Lower lobe of right lung (tissue), 2 donors: ENCODE measurements around the gene SIM1. TPM values are rescaled to one million over a fixed set of nuclear protein-coding genes. Genes with fewer than 3 reads are reported as not detected.

ENCODE experiments used
- ATAC-seq, 2 donors: fragments of 200-7000 bp; cut with Tn5 transposase; one replicate each; pipeline ENCODE4 v1.9.1; 2020 to 2022; ENCODE audit warnings: mild to moderate bottlenecking in 2 of 2, moderate library complexity in 2 of 2
- DNase-seq: peaks from one replicate; pipeline ENCODE4 v3.0.0-alpha.2; 2020
- H3K27ac ChIP-seq: fragments of 200-600 bp; one replicate; pipeline ENCODE4 v1.8.0; 2022
- H3K27me3 ChIP-seq: fragments of 200-600 bp; one replicate; pipeline ENCODE4 v1.8.0; 2022; ENCODE audit warnings: low read depth
- H3K36me3 ChIP-seq: fragments of 200-600 bp; one replicate; pipeline ENCODE4 v1.8.0; 2022; ENCODE audit warnings: mild to moderate bottlenecking
- H3K4me1 ChIP-seq: fragments of 200-600 bp; one replicate; pipeline ENCODE4 v1.8.0; 2022
- H3K4me3 ChIP-seq: fragments of 200-600 bp; one replicate; pipeline ENCODE4 v1.8.0; 2022; ENCODE audit warnings: mild to moderate bottlenecking
- H3K9me3 ChIP-seq: fragments of 200-600 bp; one replicate; pipeline ENCODE4 v1.8.0; 2022
- CTCF ChIP-seq: fragments of 200-600 bp; IDR thresholded peaks from one replicate; pipeline ENCODE4 v1.8.0; 2022; ENCODE audit warnings: antibody characterized with exemption, mild to moderate bottlenecking
- intact Hi-C: fragments of 100-400 bp; cut with DNase I; formaldehyde crosslinking; loops from one replicate; pipeline ENCODE4 v1.11.0; 2022
- total RNA-seq: library from RNA; stranded (reverse); fragmentation: NEBNext Ultra II Directional; extraction: Animal tissue kit (Norgen Biotek cat#: 25700); gene quantifications from one replicate; pipeline ENCODE4 v1.2.1, GENCODE V29; 2021
- donor health status: DM: no; HTN: yes; CAD: no; lungs with severe emphysema.

SIM1 gene
- total RNA-seq, 1 donor from 2014 or later, result not detected

- Histone ChIP-seq H3K4me3 (no peak overlapping the region), H3K9me3 (no peaks in the 10 kb centered on the region), H3K27ac (no peak overlapping the region), H3K27me3 (peaks cover 98% of the 10 kb centered on the region), H3K4me1 (no peaks in the 10 kb centered on the region), H3K36me3 (no peaks in the 10 kb centered on the region)
- intact Hi-C loops, result no loop called here
- no peak for TF ChIP-seq CTCF
- no peak for ATAC-seq
- no peak for DNase-seq
Observed at GRCh38 chr6:100454551-100455229, 10.0 kb downstream of the SIM1 start.

GRCh38 chr6:100453701-100454521, 10.8 kb downstream of the SIM1 start:
- no peak overlapping the region for H3K4me3 ChIP-seq
- no peaks in the 10 kb centered on the region for H3K4me1 ChIP-seq
- DNase-seq (no peak), ATAC-seq (no peak)
- no peak overlapping the region for H3K27ac ChIP-seq
- TF ChIP-seq CTCF, result no peak
- H3K36me3 ChIP-seq, result no peaks in the 10 kb centered on the region
- H3K27me3 ChIP-seq, result peaks cover 98% of the 10 kb centered on the region
- H3K9me3 ChIP-seq, result no peaks in the 10 kb centered on the region
- intact Hi-C loops, result no loop called here

GRCh38 chr6:100452998-100453397, 11.7 kb downstream of the SIM1 start:
- ATAC-seq, result no peak
- H3K27ac ChIP-seq, result no peak overlapping the region
- no peak for DNase-seq
- H3K9me3 ChIP-seq, result no peaks in the 10 kb centered on the region
- H3K36me3 ChIP-seq, result no peaks in the 10 kb centered on the region
- TF ChIP-seq CTCF, result no peak
- H3K27me3 ChIP-seq, result peaks cover 98% of the 10 kb centered on the region
- H3K4me3 ChIP-seq, result no peak overlapping the region
- intact Hi-C loops, result no loop called here
- H3K4me1 ChIP-seq, result no peaks in the 10 kb centered on the region

DNA sequence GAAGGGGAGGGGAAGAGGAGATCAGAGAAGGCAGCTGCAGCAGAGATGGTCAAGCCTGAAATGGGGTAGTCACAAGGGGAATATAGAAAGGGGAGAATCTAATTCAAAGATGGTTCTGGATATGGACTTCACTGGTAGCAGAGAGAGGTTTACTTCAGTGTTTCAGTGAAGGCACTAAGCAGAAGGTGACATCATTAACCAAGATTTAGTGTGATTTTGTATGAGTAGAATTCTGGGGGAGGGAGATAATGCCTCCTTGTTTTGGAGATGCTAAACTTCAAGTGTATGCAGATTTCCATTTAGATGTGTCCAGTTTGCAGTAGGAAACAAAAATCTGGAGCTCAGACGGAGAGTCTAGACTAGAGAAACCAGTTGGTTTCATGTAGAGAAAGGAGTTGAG, 13.1 kb downstream of the SIM1 start:
- no peak overlapping the region for H3K27ac ChIP-seq
- H3K36me3 ChIP-seq, result no peaks in the 10 kb centered on the region
- TF ChIP-seq CTCF, result no peak
- H3K4me3 ChIP-seq, result no peak overlapping the region
- DNase-seq (no peak), ATAC-seq (no peak)
- intact Hi-C loops, result no loop called here
- H3K9me3 ChIP-seq, result no peaks in the 10 kb centered on the region
- H3K27me3 ChIP-seq, result peaks cover 98% of the 10 kb centered on the region
- H3K4me1 ChIP-seq, result peaks cover 10% of the 10 kb centered on the region

DNA sequence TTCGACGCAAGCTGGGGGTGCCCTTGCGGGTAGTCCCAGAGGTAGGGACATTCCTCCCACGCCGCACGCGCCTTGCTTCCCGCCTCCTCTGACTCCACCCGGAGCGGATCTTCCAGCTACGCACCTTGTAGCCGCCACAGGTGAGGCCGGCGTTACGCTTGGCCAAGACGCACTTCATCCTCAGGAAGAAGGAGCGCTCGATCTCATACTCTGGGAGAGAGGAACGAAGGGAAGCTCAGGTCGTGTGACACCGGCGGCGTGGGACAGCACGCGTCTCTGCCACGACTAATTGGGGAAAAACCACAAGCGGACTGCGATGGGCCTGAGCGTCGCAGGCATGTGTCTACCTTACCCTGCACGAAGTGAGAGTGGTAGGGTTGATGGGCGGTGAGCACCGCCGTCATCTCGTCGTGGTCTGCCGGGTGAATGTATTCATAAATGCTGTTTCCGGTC, 15.5 kb downstream of the SIM1 start:
- intact Hi-C loops, result no loop called here
- Histone ChIP-seq H3K36me3 (no peaks in the 10 kb centered on the region), H3K27me3 (peaks cover 96% of the 10 kb centered on the region), H3K4me3 (no peak overlapping the region), H3K9me3 (no peaks in the 10 kb centered on the region), H3K4me1 (peaks cover 13% of the 10 kb centered on the region), H3K27ac (no peak overlapping the region)
- ATAC-seq (no peak), DNase-seq (no peak)
- TF ChIP-seq CTCF, result no peak
